HG03159 (cell line): ENCODE measurements around the gene SH3BGRL2.

Source experiments
- ATAC-seq: cut with Tn5 transposase; IDR thresholded peaks from one replicate; pipeline ENCODE4 v1.9.1; 2021; ENCODE audit warnings: mild to moderate bottlenecking, moderate library complexity; ENCODE audit not compliant: unreplicated experiment

The SH3BGRL2 gene

GRCh38 chr6:79694623-79695343 lies 63.7 kb downstream of the SH3BGRL2 start:
- ATAC-seq = no peak

GRCh38 chr6:79697430-79697829 lies 66.3 kb downstream of the SH3BGRL2 start:
- ATAC-seq = no peak

GRCh38 chr6:79699606-79700005 lies 68.5 kb downstream of the SH3BGRL2 start:
- no peak for ATAC-seq

- no peak for ATAC-seq
Measured at GRCh38 chr6:79702691-79703090, 71.6 kb downstream of the SH3BGRL2 start.

- no peak for ATAC-seq
Measured at GRCh38 chr6:79704200-79704599, 73.1 kb downstream of the SH3BGRL2 start.

- ATAC-seq = no peak
Measured at GRCh38 chr6:79705456-79705995, 74.4 kb downstream of the SH3BGRL2 start.

GRCh38 chr6:79706527-79706926 lies 75.4 kb downstream of the SH3BGRL2 start:
- ATAC-seq = no peak

GRCh38 chr6:79707621-79708020 lies 76.5 kb downstream of the SH3BGRL2 start:
- no peak for ATAC-seq

GRCh38 chr6:79708095-79708791 lies 77.1 kb downstream of the SH3BGRL2 start:
- no peak for ATAC-seq

GRCh38 chr6:79710127-79710526 lies 79.0 kb downstream of the SH3BGRL2 start:
- no peak for ATAC-seq

- ATAC-seq = no peak
Measured at GRCh38 chr6:79711167-79711566, 80.0 kb downstream of the SH3BGRL2 start.

- no peak for ATAC-seq
Measured at GRCh38 chr6:79712144-79712543, 81.0 kb downstream of the SH3BGRL2 start.

GRCh38 chr6:79712616-79713135 lies 81.5 kb downstream of the SH3BGRL2 start:
- no peak for ATAC-seq

- peak; percentile 61 for ATAC-seq
Measured at GRCh38 chr6:79713701-79714322, 82.7 kb downstream of the SH3BGRL2 start.

GRCh38 chr6:79717989-79718388 lies 86.9 kb downstream of the SH3BGRL2 start:
- no peak for ATAC-seq

GRCh38 chr6:79718509-79719247 lies 87.5 kb downstream of the SH3BGRL2 start:
- no peak for ATAC-seq

- ATAC-seq = no peak
Measured at GRCh38 chr6:79719248-79719960, 88.3 kb downstream of the SH3BGRL2 start.

- ATAC-seq = no peak
Measured at GRCh38 chr6:79724816-79725215, 93.7 kb downstream of the SH3BGRL2 start.

GRCh38 chr6:79731471-79731870 lies 100.3 kb downstream of the SH3BGRL2 start:
- no peak for ATAC-seq

GRCh38 chr6:79733388-79733787 lies 102.3 kb downstream of the SH3BGRL2 start:
- no peak for ATAC-seq
